Ishikawa (cell line): ENCODE results near the gene UFC1.

ENCODE experiments used
- CEBPB ChIP-seq: IDR thresholded peaks from 2 replicates; pipeline ENCODE4 v1.6.1; 2012
- CREB1 ChIP-seq: IDR thresholded peaks from 2 replicates; pipeline ENCODE4 v1.6.1; 2012; ENCODE audit warnings: low read depth
- EGR1 ChIP-seq: IDR thresholded peaks from 2 replicates; pipeline ENCODE4 v1.6.1; 2012
- EP300 ChIP-seq: IDR thresholded peaks from 2 replicates; pipeline ENCODE4 v1.6.1; 2012; ENCODE audit warnings: borderline replicate concordance
- FOXM1 ChIP-seq: IDR thresholded peaks from 2 replicates; pipeline ENCODE4 v1.6.1; 2012; ENCODE audit warnings: low read depth, borderline replicate concordance
- NFIC ChIP-seq: IDR thresholded peaks from 2 replicates; pipeline ENCODE4 v1.6.1; 2012
- RAD21 ChIP-seq: IDR thresholded peaks from 2 replicates; pipeline ENCODE4 v1.6.1; 2012; ENCODE audit warnings: low read depth
- TAF1 ChIP-seq: IDR thresholded peaks from 2 replicates; pipeline ENCODE4 v1.6.1; 2012; ENCODE audit warnings: low read depth, mild to moderate bottlenecking
- TCF12 ChIP-seq: IDR thresholded peaks from 2 replicates; pipeline ENCODE4 v1.6.1; 2012; ENCODE audit warnings: low read depth
- TEAD4 ChIP-seq: IDR thresholded peaks from 2 replicates; pipeline ENCODE4 v1.6.1; 2012
- YY1 ChIP-seq: IDR thresholded peaks from 2 replicates; pipeline ENCODE4 v1.6.1; 2012; ENCODE audit warnings: low read depth
- ZBTB7A ChIP-seq: IDR thresholded peaks from 2 replicates; pipeline ENCODE4 v1.6.1; 2012; ENCODE audit warnings: low read depth
- TF ChIP-seq, protein P1 (sequence below): IDR thresholded peaks from 2 replicates; pipeline ENCODE4 v1.6.1; 2012
- TF ChIP-seq, protein P2 (sequence below): IDR thresholded peaks from 2 replicates; pipeline ENCODE4 v1.6.1; 2012
- TF ChIP-seq, protein P3 (sequence below): IDR thresholded peaks from 2 replicates; pipeline ENCODE4 v1.6.1; 2012; ENCODE audit warnings: low read depth, mild to moderate bottlenecking

The UFC1 gene

GRCh38 chr1:161153682-161154337, at the start of gene UFC1:
TSS of gene UFC1 (plus strand) at chr1:161153978. CDS start at chr1:161153998, 20 bp downstream.
- TF ChIP-seq TAF1 (peak; percentile 95), CEBPB (no peak), ZBTB7A (no peak), FOXM1 (no peak), NFIC (no peak; the same call in 1 of the 2 replicates), YY1 (peak; percentile 100), CREB1 (0 out of 2 replicates have a peak, but pooled peaks have one; percentile 43), EP300 (no peak), EGR1 (peak; percentile 82), RAD21 (no peak), TEAD4 (no peak; the same call in 1 of the 2 replicates), TCF12 (peak; percentile 53; the same call in 1 of the 2 replicates)
- TF ChIP-seq, protein P1, sequence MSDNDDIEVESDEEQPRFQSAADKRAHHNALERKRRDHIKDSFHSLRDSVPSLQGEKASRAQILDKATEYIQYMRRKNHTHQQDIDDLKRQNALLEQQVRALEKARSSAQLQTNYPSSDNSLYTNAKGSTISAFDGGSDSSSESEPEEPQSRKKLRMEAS, result peak; percentile 93
- TF ChIP-seq, protein P2, sequence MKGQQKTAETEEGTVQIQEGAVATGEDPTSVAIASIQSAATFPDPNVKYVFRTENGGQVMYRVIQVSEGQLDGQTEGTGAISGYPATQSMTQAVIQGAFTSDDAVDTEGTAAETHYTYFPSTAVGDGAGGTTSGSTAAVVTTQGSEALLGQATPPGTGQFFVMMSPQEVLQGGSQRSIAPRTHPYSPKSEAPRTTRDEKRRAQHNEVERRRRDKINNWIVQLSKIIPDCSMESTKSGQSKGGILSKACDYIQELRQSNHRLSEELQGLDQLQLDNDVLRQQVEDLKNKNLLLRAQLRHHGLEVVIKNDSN, result 0 out of 2 replicates have a peak, but pooled peaks have one; percentile 7
- TF ChIP-seq, protein P3, sequence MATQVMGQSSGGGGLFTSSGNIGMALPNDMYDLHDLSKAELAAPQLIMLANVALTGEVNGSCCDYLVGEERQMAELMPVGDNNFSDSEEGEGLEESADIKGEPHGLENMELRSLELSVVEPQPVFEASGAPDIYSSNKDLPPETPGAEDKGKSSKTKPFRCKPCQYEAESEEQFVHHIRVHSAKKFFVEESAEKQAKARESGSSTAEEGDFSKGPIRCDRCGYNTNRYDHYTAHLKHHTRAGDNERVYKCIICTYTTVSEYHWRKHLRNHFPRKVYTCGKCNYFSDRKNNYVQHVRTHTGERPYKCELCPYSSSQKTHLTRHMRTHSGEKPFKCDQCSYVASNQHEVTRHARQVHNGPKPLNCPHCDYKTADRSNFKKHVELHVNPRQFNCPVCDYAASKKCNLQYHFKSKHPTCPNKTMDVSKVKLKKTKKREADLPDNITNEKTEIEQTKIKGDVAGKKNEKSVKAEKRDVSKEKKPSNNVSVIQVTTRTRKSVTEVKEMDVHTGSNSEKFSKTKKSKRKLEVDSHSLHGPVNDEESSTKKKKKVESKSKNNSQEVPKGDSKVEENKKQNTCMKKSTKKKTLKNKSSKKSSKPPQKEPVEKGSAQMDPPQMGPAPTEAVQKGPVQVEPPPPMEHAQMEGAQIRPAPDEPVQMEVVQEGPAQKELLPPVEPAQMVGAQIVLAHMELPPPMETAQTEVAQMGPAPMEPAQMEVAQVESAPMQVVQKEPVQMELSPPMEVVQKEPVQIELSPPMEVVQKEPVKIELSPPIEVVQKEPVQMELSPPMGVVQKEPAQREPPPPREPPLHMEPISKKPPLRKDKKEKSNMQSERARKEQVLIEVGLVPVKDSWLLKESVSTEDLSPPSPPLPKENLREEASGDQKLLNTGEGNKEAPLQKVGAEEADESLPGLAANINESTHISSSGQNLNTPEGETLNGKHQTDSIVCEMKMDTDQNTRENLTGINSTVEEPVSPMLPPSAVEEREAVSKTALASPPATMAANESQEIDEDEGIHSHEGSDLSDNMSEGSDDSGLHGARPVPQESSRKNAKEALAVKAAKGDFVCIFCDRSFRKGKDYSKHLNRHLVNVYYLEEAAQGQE, result no peak

DNA sequence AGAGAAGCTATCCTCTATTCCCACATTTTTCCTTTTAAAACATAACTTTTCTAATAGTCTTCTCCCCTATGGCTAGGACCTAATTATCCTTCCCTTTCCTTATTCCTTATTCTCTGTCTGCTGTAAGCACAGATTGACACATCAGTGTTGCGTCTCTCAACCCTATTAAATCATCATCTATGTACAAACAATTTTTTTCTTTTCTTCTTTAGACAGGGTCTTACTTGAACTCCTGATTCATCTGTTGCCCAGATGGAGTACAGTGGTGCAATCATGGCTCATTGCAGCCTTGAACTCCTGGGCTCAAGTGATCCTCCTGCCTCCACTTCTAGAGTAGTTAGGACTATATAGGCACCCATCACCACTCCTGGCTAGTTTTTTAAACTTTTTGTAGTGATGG, 47.3 kb upstream of the UFC1 start:
- TF ChIP-seq, protein P1, result no peak
- TF ChIP-seq NFIC (no peak), TAF1 (no peak), EP300 (no peak), RAD21 (no peak), EGR1 (no peak), TCF12 (no peak), CREB1 (no peak), YY1 (no peak), FOXM1 (no peak), ZBTB7A (no peak), CEBPB (no peak), TEAD4 (no peak)
- TF ChIP-seq, protein P2, result no peak
- TF ChIP-seq, protein P3, result no peak

DNA sequence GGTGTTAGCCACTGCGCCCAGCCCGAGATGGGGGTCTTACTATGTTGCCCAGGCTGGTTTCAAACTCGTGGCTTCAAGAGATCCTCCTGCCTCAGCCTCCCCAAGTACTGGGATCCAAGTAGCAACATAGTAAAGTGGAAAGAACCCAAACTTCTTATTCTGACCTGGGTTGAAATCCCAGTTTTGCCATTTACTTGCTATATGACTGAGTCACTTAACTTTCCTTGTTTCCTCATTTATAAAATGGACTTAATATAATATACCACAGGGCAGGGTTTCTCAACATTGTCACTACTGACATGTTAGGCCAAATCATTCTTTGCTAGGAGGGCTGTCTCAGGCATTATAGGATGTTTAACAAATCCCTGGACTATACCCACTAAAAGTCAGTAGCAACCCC, 42.7 kb upstream of the UFC1 start:
- no peak for TF ChIP-seq ZBTB7A
- TF ChIP-seq TCF12, result no peak
- no peak for TF ChIP-seq RAD21
- no peak for TF ChIP-seq TEAD4
- no peak for TF ChIP-seq CREB1
- TF ChIP-seq, protein P3, result no peak

GRCh38 chr1:161111527-161111926, 42.3 kb upstream of the UFC1 start:
- no peak for TF ChIP-seq YY1
- TF ChIP-seq FOXM1, result no peak
- no peak for TF ChIP-seq RAD21
- TF ChIP-seq, protein P1, result no peak
- TF ChIP-seq CEBPB, result no peak
- TF ChIP-seq, protein P2, result no peak
- no peak for TF ChIP-seq NFIC
- no peak for TF ChIP-seq CREB1
- TF ChIP-seq, protein P3, result no peak
- TF ChIP-seq TEAD4, result no peak
- no peak for TF ChIP-seq EGR1
- no peak for TF ChIP-seq TAF1
- no peak for TF ChIP-seq TCF12
- TF ChIP-seq EP300, result no peak
- no peak for TF ChIP-seq ZBTB7A
